GM12865 (cell line): ENCODE measurements around the gene TNFRSF11A.

Experiments
- DNase-seq: peaks from one replicate; pipeline ENCODE4 v3.0.0; 2010; ENCODE audit warnings: low read depth
- H3K4me3 ChIP-seq: 2 replicates; pipeline ENCODE4 v1.5.1; 2011; ENCODE audit warnings: mild to moderate bottlenecking, low read depth, low read length, control low read depth
- CTCF ChIP-seq: IDR thresholded peaks from 2 replicates; pipeline ENCODE4 v1.5.1; 2011; ENCODE audit warnings: low read length, control low read depth, low read depth, inconsistent platforms; ENCODE audit not compliant: insufficient read depth; ENCODE audit errors: missing control alignments

Gene TNFRSF11A

GRCh38 chr18:62353170-62353569 is 28.1 kb downstream of the TNFRSF11A start:
- TF ChIP-seq CTCF: no peak
- no peak for DNase-seq
- H3K4me3 ChIP-seq: no peak overlapping the region

GRCh38 chr18:62354151-62354550 is 29.0 kb downstream of the TNFRSF11A start:
- no peak for TF ChIP-seq CTCF
- no peak overlapping the region for H3K4me3 ChIP-seq
- DNase-seq: no peak

DNA sequence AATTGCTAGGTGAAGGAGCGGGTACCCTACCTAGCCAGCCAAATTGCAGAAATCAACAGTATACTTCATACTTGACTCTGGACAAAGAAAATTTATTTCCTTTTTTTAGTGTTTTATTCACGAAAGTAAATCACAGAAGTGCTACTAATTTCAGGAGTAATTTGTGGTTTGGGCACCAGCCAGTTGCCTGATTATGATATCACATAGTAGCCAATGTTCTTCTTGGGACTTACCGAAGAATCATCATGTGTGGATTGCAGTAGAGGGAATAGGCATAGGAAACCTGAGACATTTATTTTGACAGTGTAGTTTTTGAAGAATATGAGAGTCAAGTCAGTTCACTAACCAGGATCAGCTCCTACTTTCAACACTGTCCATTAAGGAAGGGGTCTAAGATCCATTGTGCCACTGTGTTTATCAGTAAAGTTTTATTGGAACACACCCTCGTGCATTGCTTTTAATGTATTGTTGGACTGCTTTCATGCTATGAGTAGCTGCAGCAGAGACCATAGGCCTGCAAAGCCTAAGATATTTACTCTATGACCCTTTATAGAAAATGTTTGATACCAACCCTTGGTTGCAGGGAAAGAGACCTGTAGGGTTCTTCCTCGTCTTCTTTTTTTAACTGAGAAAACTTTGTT is 32.1 kb downstream of the TNFRSF11A start:
- H3K4me3 ChIP-seq: no peak overlapping the region
- DNase-seq: peak; percentile 46

DNA sequence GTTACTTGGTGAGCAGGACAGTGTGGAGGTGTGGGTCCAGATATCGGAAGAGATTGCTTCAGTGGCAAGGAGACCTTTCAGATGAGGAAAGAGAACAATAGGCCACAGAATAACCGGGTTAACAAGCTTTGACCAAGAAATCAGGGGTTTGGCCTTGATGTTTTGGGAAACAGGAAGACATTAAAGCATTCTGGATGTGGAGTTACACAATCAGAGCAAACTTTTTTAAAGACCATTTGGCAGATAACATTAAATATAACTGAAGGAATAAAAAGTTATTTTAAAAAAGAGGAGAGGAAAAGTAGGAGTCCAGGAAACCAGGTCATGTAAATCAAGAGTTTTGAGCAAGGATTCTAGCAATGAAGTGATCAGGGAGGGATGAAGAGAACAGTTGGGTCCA is 35.7 kb downstream of the TNFRSF11A start:
- no peak for DNase-seq
- TF ChIP-seq CTCF: no peak
- no peak overlapping the region for H3K4me3 ChIP-seq

More for the DNA sequence above, 32.1 kb downstream of the TNFRSF11A start:
- no peak for TF ChIP-seq CTCF

GRCh38 chr18:62361288-62361687 is 36.2 kb downstream of the TNFRSF11A start:
- no peak overlapping the region for H3K4me3 ChIP-seq
- TF ChIP-seq CTCF: no peak
- no peak for DNase-seq

- no peak for DNase-seq
- H3K4me3 ChIP-seq: no peak overlapping the region
- no peak for TF ChIP-seq CTCF
Measured at GRCh38 chr18:62364558-62364957, 39.4 kb downstream of the TNFRSF11A start.

- TF ChIP-seq CTCF: no peak
- peak; percentile 45 for DNase-seq
- H3K4me3 ChIP-seq: no peak overlapping the region
Measured at GRCh38 chr18:62365420-62365819, 40.3 kb downstream of the TNFRSF11A start.
